ENCODE results near the gene HARBI1.
"Not testable (repeated sequence)": the region's sequence is repeated elsewhere in the genome, so short reads cannot be mapped to it uniquely, and the experiment has no call there.

The HARBI1 gene

GRCh38 chr11:46594785-46595184 is 22.2 kb downstream of the HARBI1 start:
- DNase-seq = no peak

DNA sequence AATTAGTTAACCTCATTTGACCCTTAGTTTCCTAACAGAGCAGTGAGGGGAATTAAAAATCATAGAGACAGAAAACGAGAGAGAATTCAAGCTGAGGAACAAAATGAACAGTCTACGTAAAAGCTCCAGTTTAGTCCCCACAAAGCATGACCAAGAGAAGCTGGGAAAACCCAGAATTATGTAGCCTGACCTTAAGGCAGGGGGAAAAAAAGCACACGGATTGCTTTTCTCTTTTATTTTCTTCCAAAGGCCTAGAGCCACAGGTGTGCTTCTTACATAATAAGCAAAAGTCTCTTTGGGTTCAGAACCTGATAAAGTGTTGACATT is 22.7 kb downstream of the HARBI1 start:
- DNase-seq = no peak

DNA sequence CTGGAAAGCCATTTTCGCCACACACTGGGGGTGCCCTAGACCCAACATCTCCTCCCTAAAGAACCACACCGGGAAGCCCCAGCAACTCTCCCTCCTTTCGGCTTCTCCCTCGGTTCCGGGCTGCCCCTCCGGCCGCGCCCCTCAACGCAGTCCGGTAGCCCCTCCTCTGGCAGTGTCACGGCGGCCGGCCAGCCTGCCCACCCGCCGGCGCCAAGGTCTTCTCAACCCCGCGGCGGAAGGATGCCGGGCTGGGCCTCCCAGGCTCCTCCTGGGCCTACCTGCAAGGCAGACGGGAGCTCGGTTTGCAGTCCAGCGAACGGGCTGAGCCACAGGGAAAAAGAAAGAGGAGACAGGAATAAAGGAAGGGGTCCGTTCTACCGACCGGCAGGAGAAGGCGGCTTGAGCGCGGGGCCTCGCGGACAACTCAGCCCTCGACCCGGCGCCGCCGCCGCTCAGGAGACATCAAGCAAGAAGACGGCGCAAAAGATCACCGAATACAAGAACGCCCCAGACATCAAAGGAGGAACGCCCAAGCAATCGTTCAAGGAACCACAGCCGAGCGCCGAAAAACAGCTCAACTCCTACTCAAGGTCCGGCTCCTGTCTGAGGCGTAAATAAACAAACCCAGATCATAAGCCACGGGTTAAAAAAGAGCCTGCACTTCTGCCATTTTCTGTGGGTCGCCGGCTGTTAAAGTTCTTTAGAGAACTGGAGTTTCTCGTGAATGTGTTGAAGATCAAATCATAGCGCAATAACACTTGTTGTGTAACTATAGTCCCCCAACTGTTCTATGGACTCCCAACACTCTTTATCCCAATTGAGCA is 23.3 kb downstream of the HARBI1 start, which contains the start of gene AMBRA1:
AMBRA1 (minus strand) TSS at position 474 of the 824 bp plus-strand sequence. CDS start 45,643 bp downstream, outside the sequence.
- DNase-seq = peak; percentile 60 to 88

GRCh38 chr11:46590740-46591605 is 26.1 kb downstream of the HARBI1 start:
- DNase-seq = no peak

- DNase-seq = no peak
Measured at GRCh38 chr11:46588915-46589314, 28.1 kb downstream of the HARBI1 start.

GRCh38 chr11:46588131-46588530 is 28.9 kb downstream of the HARBI1 start:
- DNase-seq = no peak

DNA sequence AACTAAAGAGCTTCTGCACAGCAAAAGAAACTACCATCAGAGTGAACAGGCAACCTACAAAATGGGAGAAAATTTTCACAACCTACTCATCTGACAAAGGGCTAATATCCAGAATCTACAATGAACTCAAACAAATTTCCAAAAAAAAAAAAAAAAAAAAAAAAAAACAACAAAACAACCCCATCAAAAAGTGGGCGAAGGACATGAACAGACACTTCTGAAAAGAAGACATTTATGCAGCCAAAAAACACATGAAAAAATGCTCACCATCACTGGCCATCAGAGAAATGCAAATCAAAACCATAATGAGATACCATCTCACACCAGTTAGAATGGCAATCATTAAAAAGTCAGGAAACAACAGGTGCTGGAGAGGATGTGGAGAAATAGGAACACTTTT is 33.5 kb downstream of the HARBI1 start:
- not testable (repeated sequence) for DNase-seq

GRCh38 chr11:46582588-46582987 is 34.4 kb downstream of the HARBI1 start:
- DNase-seq = no peak

DNA sequence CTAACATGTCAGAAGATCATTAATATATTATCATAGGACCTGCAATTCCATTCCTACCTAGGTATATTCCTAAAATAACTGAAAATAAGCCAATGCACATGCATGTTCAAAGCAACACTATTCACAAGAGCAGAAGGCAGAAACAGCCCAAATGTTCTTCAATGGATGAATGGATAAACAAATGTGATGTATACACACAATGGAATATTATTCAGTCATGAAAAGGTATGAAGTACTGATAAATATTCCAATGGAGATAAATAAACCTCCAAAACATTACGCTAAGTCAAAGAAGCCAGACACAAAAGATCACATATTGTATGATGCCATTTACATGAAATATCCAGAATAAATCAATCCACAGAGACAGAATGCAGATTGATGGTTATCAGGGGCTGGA is 40.0 kb downstream of the HARBI1 start:
- DNase-seq = no peak

DNA sequence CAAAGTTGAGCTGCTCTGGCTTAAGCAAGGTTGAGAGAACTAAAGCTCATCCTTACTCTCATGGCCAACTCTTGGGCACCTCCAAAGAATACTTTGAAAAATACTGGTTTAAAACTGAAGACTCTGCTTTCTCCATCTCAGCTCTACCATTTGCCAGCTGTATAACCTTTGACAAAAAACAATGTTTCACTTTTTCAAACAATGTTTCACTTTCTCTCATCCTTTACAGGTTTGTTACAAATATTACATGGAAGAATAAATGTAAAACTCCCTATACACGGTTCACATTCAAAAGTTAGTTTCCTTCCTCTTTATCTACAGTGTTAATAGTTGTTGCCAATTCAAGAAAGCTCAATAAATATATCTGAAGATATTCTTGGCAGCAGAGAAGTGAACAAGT is 42.4 kb downstream of the HARBI1 start:
- no peak for DNase-seq

- no peak for DNase-seq
Measured at GRCh38 chr11:46570790-46571398, 46.1 kb downstream of the HARBI1 start.

- DNase-seq = no peak
Measured at GRCh38 chr11:46565232-46565840, 51.7 kb downstream of the HARBI1 start.

DNA sequence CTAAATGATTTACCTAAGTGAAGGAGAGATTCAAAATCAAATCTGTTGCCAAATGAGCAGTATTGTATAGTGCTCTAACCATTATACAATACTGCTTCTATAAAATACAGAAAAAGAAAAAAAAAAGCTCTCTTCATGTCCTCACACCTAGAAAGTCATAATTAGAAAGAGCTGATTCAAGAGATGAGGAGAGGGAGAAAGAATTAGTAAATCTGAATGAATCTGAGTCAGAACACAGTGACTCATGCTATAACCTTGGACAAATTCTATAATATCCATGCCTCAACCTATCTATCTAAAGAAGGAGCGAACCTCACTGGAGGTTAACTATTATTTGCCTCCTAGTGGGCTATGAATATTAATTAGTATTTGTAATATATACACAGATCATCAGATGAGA is 52.6 kb downstream of the HARBI1 start:
- DNase-seq = peak in 1 of 2 experiments; percentile 32

GRCh38 chr11:46562527-46562926 is 54.5 kb downstream of the HARBI1 start:
- DNase-seq = no peak

DNA sequence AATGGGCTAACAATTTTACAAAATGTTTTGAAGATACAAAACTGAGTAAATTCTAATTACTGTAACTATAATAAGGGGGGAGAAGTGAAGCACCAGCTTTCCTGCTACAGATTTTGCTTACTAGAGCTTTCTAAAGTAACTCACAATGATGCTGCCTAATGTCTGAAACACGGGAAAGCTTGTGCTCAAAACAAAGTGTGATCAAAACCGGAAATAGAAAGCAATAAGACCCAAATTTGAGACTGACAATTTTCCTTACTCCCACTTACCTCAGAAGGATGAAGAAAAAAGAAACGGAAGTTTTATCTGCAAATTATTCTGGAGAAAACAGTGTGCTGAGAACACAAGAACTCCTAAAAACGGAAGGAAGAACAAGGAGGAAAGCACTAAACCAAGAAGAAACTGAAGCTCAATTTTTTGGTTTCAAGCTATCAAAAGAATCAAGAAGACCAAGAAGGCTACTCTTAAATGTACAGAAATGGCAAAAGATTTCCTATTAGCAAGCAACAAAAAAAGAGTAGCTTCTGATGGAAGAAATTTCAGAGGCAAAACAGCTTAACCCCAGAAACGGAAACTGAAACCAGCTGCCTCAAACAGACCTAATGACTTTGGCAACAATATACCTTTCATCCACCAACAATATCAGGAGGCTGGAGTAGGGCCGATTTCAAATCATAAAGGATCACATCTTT is 56.6 kb downstream of the HARBI1 start:
- peak in 1 of 2 experiments; percentile 63 for DNase-seq

GRCh38 chr11:46559815-46560214 is 57.2 kb downstream of the HARBI1 start:
- DNase-seq = no peak

GRCh38 chr11:46557684-46558151 is 59.3 kb downstream of the HARBI1 start:
- peak in 1 of 2 experiments; percentile 37 for DNase-seq

DNA sequence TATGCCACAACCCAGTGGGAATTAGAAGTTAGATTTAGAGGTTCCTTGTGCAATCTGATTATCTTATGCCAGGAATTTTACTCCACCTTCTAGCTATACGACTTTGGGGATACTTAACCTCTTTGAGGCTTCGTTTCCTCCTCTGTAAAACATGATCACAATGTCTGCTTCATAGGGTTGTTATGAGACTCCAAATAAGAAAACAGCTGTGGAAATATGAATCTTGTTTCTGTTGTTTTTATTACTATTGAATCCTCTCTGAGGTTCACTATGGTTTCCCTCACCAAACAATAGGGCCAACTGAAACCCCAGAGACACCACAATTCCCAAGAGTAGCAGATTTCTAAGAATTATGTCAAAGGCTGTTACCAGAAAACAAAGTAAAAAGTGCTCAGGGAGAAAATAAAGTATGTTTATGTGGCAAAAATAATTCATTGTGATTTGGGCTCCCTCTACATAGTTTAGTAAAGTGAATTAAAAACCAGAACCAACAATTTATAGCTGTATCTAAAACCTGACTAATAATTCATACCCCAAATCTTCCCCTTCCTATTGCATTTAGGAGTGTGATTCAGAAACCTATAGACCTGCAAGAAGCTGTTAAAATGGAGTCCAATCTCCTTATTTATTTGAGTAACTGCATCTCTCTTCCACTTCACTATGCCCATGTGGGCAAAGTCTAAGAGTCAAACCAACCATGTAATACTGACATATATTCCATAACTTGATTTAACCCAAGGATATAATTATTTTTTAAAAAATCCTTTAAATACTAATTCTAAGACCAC is 61.6 kb downstream of the HARBI1 start:
- DNase-seq = no peak

DNA sequence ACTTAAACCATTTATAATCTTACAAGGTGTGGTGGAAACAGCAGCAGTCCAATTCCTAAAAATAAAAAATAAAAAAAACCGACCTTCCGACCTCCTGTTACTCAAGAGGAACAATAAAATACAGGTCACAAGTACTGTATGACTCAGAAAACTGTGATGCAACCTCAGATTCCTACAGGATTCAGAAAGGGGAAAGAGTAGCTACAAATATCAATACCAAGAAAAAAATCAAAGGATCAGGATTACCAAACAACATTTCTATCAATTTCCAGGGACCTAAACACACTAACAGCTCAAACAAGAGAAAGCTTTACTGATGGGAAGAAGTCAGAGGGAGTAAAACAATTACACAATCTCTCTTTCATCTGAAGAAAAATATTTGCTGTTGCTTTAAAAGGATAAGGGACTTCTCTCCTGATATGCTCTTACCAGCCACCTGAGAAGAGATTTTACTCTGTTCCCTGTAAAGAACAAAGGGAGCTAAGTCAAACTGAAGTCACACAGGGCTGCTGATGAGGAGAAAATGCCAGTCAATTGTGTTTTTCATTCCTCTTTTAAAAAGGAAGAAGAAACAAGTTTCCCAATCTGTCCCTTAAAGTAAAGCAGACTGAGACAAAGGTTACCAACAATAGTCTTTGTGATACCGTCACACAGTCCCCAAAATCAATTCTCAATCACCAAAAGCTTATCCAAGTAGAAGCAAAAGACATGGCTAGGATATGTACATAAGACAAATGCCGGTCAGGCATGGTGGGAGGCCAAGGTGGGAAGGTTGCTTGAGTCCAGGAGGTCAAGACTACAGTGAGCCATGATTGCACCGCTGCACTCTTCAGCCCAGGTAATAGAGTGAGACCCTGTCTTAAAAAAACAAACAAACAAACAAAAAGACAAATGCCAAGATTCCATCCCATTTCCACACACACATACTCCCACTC is 62.5 kb downstream of the HARBI1 start:
- peak in 1 of 2 experiments; percentile 88 for DNase-seq

- DNase-seq = peak; percentile 33 to 85
Measured at GRCh38 chr11:46553814-46554212, 63.2 kb downstream of the HARBI1 start.
